ENCODE measurements around the gene CACNA1E. TPM values are rescaled to one million over a fixed set of nuclear protein-coding genes. Genes with fewer than 3 reads are reported as not detected.

CACNA1E gene
- total and polyA plus RNA-seq, 2 experiments from 2014 or later = 0.32 to 1.1 TPM

- no peaks in the 10 kb centered on the region for H3K9me3 Mint-ChIP-seq
Measured at GRCh38 chr1:181630398-181630797, 147.1 kb downstream of the CACNA1E start.

GRCh38 chr1:181630838-181631237 is 147.5 kb downstream of the CACNA1E start:
- H3K9me2 ChIP-seq (ENCODE audit: insufficient read depth) = 0 out of 2 replicates have a peak, but pooled peaks cover 3% of the 10 kb centered on the region
- no peak for ATAC-seq
- Mint-ChIP-seq H3K27ac (no peak overlapping the region), H3K4me3 (no peak overlapping the region), H3K9me3 (no peaks in the 10 kb centered on the region), H3K4me1 (peaks cover 7% of the 10 kb centered on the region; the same call in 2 of the 3 replicates), H3K27me3 (ENCODE audit: insufficient read depth, low read depth, poor library complexity) (no peaks in the 10 kb centered on the region), H3K36me3 (ENCODE audit: low read depth) (no peaks in the 10 kb centered on the region)
- H3F3A ChIP-seq (replicated peaks; ENCODE audit: low read depth) = no peaks in the 10 kb centered on the region
- no peak overlapping the region for H3K4me3 ChIP-seq
- no peaks in the 10 kb centered on the region for H3K36me3 ChIP-seq (ENCODE audit: insufficient read depth)
- H3K79me2 ChIP-seq (replicated peaks; ENCODE audit: insufficient read depth) = no peaks in the 10 kb centered on the region
- H2AFZ ChIP-seq = no peak overlapping the region
- no peak for DNase-seq (ENCODE audit: low spot score)
- no peak overlapping the region for H3K4me2 ChIP-seq
- H3K4me1 ChIP-seq (ENCODE audit: insufficient read depth) = no peaks in the 10 kb centered on the region
- H4K20me1 ChIP-seq (replicated peaks; ENCODE audit: insufficient read depth) = no peaks in the 10 kb centered on the region
- H3K27ac ChIP-seq (ENCODE audit: low read depth) = no peak overlapping the region
- H3K27me3 ChIP-seq (ENCODE audit: insufficient read depth) = no peaks in the 10 kb centered on the region
- TF ChIP-seq POLR2AphosphoS5 (IDR thresholded peaks at IDR 0.05; ENCODE audit: low read depth) = no peak
- no peak for TF ChIP-seq STAT1 (IDR thresholded peaks at IDR 0.05; ENCODE audit: unreplicated experiment)
- no peak for TF ChIP-seq CREB1 (CRISPR knock-in tag; IDR thresholded peaks at IDR 0.05; ENCODE audit: low read depth)
- TF ChIP-seq JUNB (IDR thresholded peaks at IDR 0.05; ENCODE audit: unreplicated experiment) = no peak
- TF ChIP-seq CTCF (conservative IDR thresholded peaks at IDR 0.05; ENCODE audit: low read depth in 2 of 2) = no peak
- TF ChIP-seq ZNF331 (CRISPR knock-in tag; IDR thresholded peaks at IDR 0.05; ENCODE audit: low read depth) = no peak
- no peak for TF ChIP-seq ZNF462 (CRISPR knock-in tag; IDR thresholded peaks at IDR 0.05)
- TF ChIP-seq EZH2phosphoT487 (IDR thresholded peaks at IDR 0.05; ENCODE audit: unreplicated experiment) = no peak
- no peak for TF ChIP-seq ZNF114 (CRISPR knock-in tag; IDR thresholded peaks at IDR 0.05)
- no peak for TF ChIP-seq EZH2 (IDR thresholded peaks at IDR 0.05; ENCODE audit: low read depth, unreplicated experiment)
- TF ChIP-seq NANOG (IDR thresholded peaks at IDR 0.05; ENCODE audit: borderline replicate concordance) = no peak

More at GRCh38 chr1:181630398-181630797, 147.1 kb downstream of the CACNA1E start:
- no peak overlapping the region for H3K27ac ChIP-seq (ENCODE audit: low read depth)
- 0 out of 2 replicates have a peak, but pooled peaks cover 3% of the 10 kb centered on the region for H3K9me2 ChIP-seq (ENCODE audit: insufficient read depth)
- no peak overlapping the region for H3K4me2 ChIP-seq
- no peaks in the 10 kb centered on the region for H3K4me1 ChIP-seq (ENCODE audit: insufficient read depth)
- no peaks in the 10 kb centered on the region for H3K79me2 ChIP-seq (replicated peaks; ENCODE audit: insufficient read depth)
- H3F3A ChIP-seq (replicated peaks; ENCODE audit: low read depth) = no peaks in the 10 kb centered on the region
- no peaks in the 10 kb centered on the region for H3K27me3 Mint-ChIP-seq (ENCODE audit: insufficient read depth, low read depth, poor library complexity)
- H3K27ac Mint-ChIP-seq = no peak overlapping the region
- H3K4me1 Mint-ChIP-seq = peaks cover 7% of the 10 kb centered on the region; the same call in 2 of the 3 replicates
- H3K27me3 ChIP-seq (ENCODE audit: insufficient read depth) = no peaks in the 10 kb centered on the region
- DNase-seq (ENCODE audit: low spot score) = no peak
- no peaks in the 10 kb centered on the region for H4K20me1 ChIP-seq (replicated peaks; ENCODE audit: insufficient read depth)
- no peak for ATAC-seq
- no peaks in the 10 kb centered on the region for H3K36me3 ChIP-seq (ENCODE audit: insufficient read depth)
- H3K4me3 Mint-ChIP-seq = no peak overlapping the region
- H3K36me3 Mint-ChIP-seq (ENCODE audit: low read depth) = no peaks in the 10 kb centered on the region
- TF ChIP-seq STAT1 (IDR thresholded peaks at IDR 0.05; ENCODE audit: unreplicated experiment) (no peak), NANOG (IDR thresholded peaks at IDR 0.05; ENCODE audit: borderline replicate concordance) (no peak), ZNF114 (CRISPR knock-in tag; IDR thresholded peaks at IDR 0.05) (no peak), CREB1 (CRISPR knock-in tag; IDR thresholded peaks at IDR 0.05; ENCODE audit: low read depth) (no peak), JUNB (IDR thresholded peaks at IDR 0.05; ENCODE audit: unreplicated experiment) (no peak), EZH2 (IDR thresholded peaks at IDR 0.05; ENCODE audit: low read depth, unreplicated experiment) (no peak), ZNF331 (CRISPR knock-in tag; IDR thresholded peaks at IDR 0.05; ENCODE audit: low read depth) (no peak)
- no peak overlapping the region for H2AFZ ChIP-seq
- no peak overlapping the region for H3K4me3 ChIP-seq
